WTC11 (cell line): ENCODE measurements around the gene FOXL2. TPM values are rescaled to one million over a fixed set of nuclear protein-coding genes. Genes with fewer than 3 reads are reported as not detected.

Experiments
- ATAC-seq: fragments of 200-7000 bp; cut with Tn5 transposase; 2 replicates; pipeline ENCODE4 v1.10.0; 2021; ENCODE audit warnings: mild to moderate bottlenecking, moderate library complexity
- CTCF ChIA-PET: fragments of 300-600 bp; sonication (Branson Sonifier 250); formaldehyde crosslinking; loops from one replicate; lab custom pipeline; 2021; ENCODE audit warnings: antibody characterized with exemption; lab: Charles Lee
- POLR2A ChIA-PET: fragments of 350-600 bp; sonication (Branson Sonifier 250); formaldehyde crosslinking; loops from one replicate; lab custom pipeline; 2021; ENCODE audit warnings: antibody characterized with exemption; lab: Charles Lee
- DNase-seq: peaks from one replicate; pipeline ENCODE4 v3.0.0; 2021; ENCODE audit warnings: low spot score
- H3K27ac Mint-ChIP-seq: 2 replicates; pipeline ENCODE4 v1.8.0; 2021; ENCODE audit warnings: mixed read lengths
- H3K27me3 Mint-ChIP-seq: 2 replicates; pipeline ENCODE4 v1.8.0; 2021; ENCODE audit warnings: low read depth, mild to moderate bottlenecking, moderate library complexity, mixed read lengths
- H3K36me3 Mint-ChIP-seq: 2 replicates; pipeline ENCODE4 v1.8.0; 2021; ENCODE audit warnings: mixed read lengths
- H3K4me1 Mint-ChIP-seq: 2 replicates; pipeline ENCODE4 v1.8.0; 2022; ENCODE audit warnings: mixed read lengths
- H3K4me3 Mint-ChIP-seq: 2 replicates; pipeline ENCODE4 v1.8.0; 2021; ENCODE audit warnings: mild to moderate bottlenecking, moderate library complexity, mixed read lengths
- H3K9me3 Mint-ChIP-seq: 2 replicates; pipeline ENCODE4 v1.8.0; 2021; ENCODE audit warnings: mixed read lengths
- AFF4 ChIP-seq: sonication (generic); formaldehyde crosslinking; IDR thresholded peaks from 2 replicates; pipeline ENCODE4 v1.8.1; 2023; ENCODE audit warnings: mild to moderate bottlenecking, missing genetic modification reagents, borderline replicate concordance
- ATF1 ChIP-seq: sonication (generic); formaldehyde crosslinking; IDR thresholded peaks from 2 replicates; pipeline ENCODE4 v1.8.1; 2023; ENCODE audit warnings: mild to moderate bottlenecking, moderate library complexity, missing genetic modification reagents
- E2F5 ChIP-seq: sonication (generic); formaldehyde crosslinking; IDR thresholded peaks from 2 replicates; pipeline ENCODE4 v1.8.1; 2022; ENCODE audit warnings: mild to moderate bottlenecking, moderate library complexity, missing genetic modification reagents
- EMX1 ChIP-seq: fragments of 250-450 bp; sonication (Bioruptor Pico); IDR thresholded peaks from 2 replicates; pipeline ENCODE4 v1.8.0; 2021; ENCODE audit warnings: mild to moderate bottlenecking
- ETV6 ChIP-seq: sonication (generic); formaldehyde crosslinking; IDR thresholded peaks from 2 replicates; pipeline ENCODE4 v1.8.1; 2022; ENCODE audit warnings: mild to moderate bottlenecking, missing genetic modification reagents
- FOXP4 ChIP-seq: sonication (generic); formaldehyde crosslinking; IDR thresholded peaks from 2 replicates; pipeline ENCODE4 v1.8.0; 2022; ENCODE audit warnings: mild to moderate bottlenecking, missing genetic modification reagents
- GRHL2 ChIP-seq: fragments of 250-450 bp; sonication (Bioruptor Pico); IDR thresholded peaks from 2 replicates; pipeline ENCODE4 v1.8.0; 2022; ENCODE audit warnings: mild to moderate bottlenecking, moderate library complexity; ENCODE audit not compliant: insufficient replicate concordance, severe bottlenecking
- GTF2I ChIP-seq: fragments of 250-450 bp; sonication (Bioruptor Pico); conservative IDR thresholded peaks from 2 replicates; pipeline ENCODE4 v1.4.0; 2021; ENCODE audit warnings: mild to moderate bottlenecking
- IRF1 ChIP-seq: sonication (generic); formaldehyde crosslinking; IDR thresholded peaks from 2 replicates; pipeline ENCODE4 v1.8.0; 2023; ENCODE audit warnings: missing genetic modification reagents
- JUN ChIP-seq: sonication (generic); formaldehyde crosslinking; IDR thresholded peaks from 2 replicates; pipeline ENCODE4 v1.8.0; 2023; ENCODE audit warnings: mild to moderate bottlenecking, missing genetic modification reagents
- MYBL2 ChIP-seq: sonication (generic); formaldehyde crosslinking; IDR thresholded peaks from 2 replicates; pipeline ENCODE4 v1.8.1; 2023; ENCODE audit warnings: mild to moderate bottlenecking, moderate library complexity, missing genetic modification reagents
- TCF7 ChIP-seq: sonication (generic); formaldehyde crosslinking; IDR thresholded peaks from 2 replicates; pipeline ENCODE4 v1.8.0; 2022; ENCODE audit warnings: mild to moderate bottlenecking, low read depth, missing genetic modification reagents, moderate library complexity
- TEAD4 ChIP-seq: sonication (generic); formaldehyde crosslinking; IDR thresholded peaks from 2 replicates; pipeline ENCODE4 v1.8.0; 2022; ENCODE audit warnings: mild to moderate bottlenecking, missing genetic modification reagents
- TP53 ChIP-seq: sonication (generic); formaldehyde crosslinking; IDR thresholded peaks from 2 replicates; pipeline ENCODE4 v1.8.1; 2023; ENCODE audit warnings: mild to moderate bottlenecking, missing genetic modification reagents
- USF2 ChIP-seq: sonication (generic); formaldehyde crosslinking; IDR thresholded peaks from 2 replicates; pipeline ENCODE4 v1.8.1; 2023; ENCODE audit warnings: mild to moderate bottlenecking, missing genetic modification reagents, moderate library complexity
- ZBTB21 ChIP-seq: sonication (generic); formaldehyde crosslinking; IDR thresholded peaks from 2 replicates; pipeline ENCODE4 v1.8.1; 2023; ENCODE audit warnings: mild to moderate bottlenecking, missing genetic modification reagents, borderline replicate concordance
- ZNF423 ChIP-seq: fragments of 250-450 bp; sonication (Bioruptor Pico); IDR thresholded peaks from 2 replicates; pipeline ENCODE4 v2.1.2; 2022; ENCODE audit warnings: mild to moderate bottlenecking, moderate library complexity
- ZNF532 ChIP-seq: fragments of 250-450 bp; sonication (Bioruptor Pico); IDR thresholded peaks from 2 replicates; pipeline ENCODE4 v1.9.0; 2021; ENCODE audit warnings: mild to moderate bottlenecking, borderline replicate concordance
- total RNA-seq: library from RNA; stranded (reverse); gene quantifications from 3 replicates; pipeline ENCODE4 v1.2.3, GENCODE V29; 2021

Gene FOXL2
- total RNA-seq, 1 experiment from 2014 or later = 1.4 TPM

GRCh38 chr3:138987181-138987580 lies 40.2 kb upstream of the FOXL2 start (continued):
- TF ChIP-seq TEAD4 (CRISPR knock-in tag) = no peak
- TF ChIP-seq TCF7 (CRISPR knock-in tag) = no peak
- no peak for TF ChIP-seq GRHL2
- no peak for TF ChIP-seq USF2 (CRISPR knock-in tag)
- TF ChIP-seq E2F5 (CRISPR knock-in tag) = no peak
- TF ChIP-seq, all 79 proteins: peak for 0

GRCh38 chr3:138985932-138986331 lies 39.0 kb upstream of the FOXL2 start:
- no peaks in the 10 kb centered on the region for H3K4me1 Mint-ChIP-seq
- no peaks in the 10 kb centered on the region; the same call in 1 of the 2 replicates for H3K27me3 Mint-ChIP-seq
- ChIA-PET CTCF (interaction anchor here (1.1 kb wide), 1 partner anchor 343 kb away, joined by 4 read pairs; no protein-coding TSS in a partner anchor), POLR2A (no interaction called here)
- TF ChIP-seq ZNF423 = no peak
- no peak overlapping the region for H3K4me3 Mint-ChIP-seq
- no peak for ATAC-seq
- no peaks in the 10 kb centered on the region for H3K36me3 Mint-ChIP-seq
- DNase-seq = no peak
- H3K27ac Mint-ChIP-seq = no peak overlapping the region
- no peaks in the 10 kb centered on the region for H3K9me3 Mint-ChIP-seq

- H3K27ac Mint-ChIP-seq = no peak overlapping the region
- DNase-seq (no peak), ATAC-seq (peak; percentile 63)
- no peaks in the 10 kb centered on the region for H3K9me3 Mint-ChIP-seq
- H3K36me3 Mint-ChIP-seq = no peaks in the 10 kb centered on the region
- ChIA-PET POLR2A (no interaction called here), CTCF (no interaction called here)
- H3K4me3 Mint-ChIP-seq = no peak overlapping the region
- H3K4me1 Mint-ChIP-seq = no peaks in the 10 kb centered on the region
- no peaks in the 10 kb centered on the region; the same call in 1 of the 2 replicates for H3K27me3 Mint-ChIP-seq
- TF ChIP-seq ZBTB21 (CRISPR knock-in tag) (no peak), EMX1 (no peak), MYBL2 (CRISPR knock-in tag) (no peak), GTF2I (CRISPR knock-in tag) (no peak), ZNF532 (no peak), AFF4 (no peak), FOXP4 (CRISPR knock-in tag) (no peak), JUN (CRISPR knock-in tag) (no peak), ETV6 (CRISPR knock-in tag) (no peak), ATF1 (CRISPR knock-in tag) (no peak), TP53 (CRISPR knock-in tag) (no peak), IRF1 (no peak)
These were observed 37.9 kb upstream of the FOXL2 start for GRCh38 chr3:138984816-138985215.
